Bronchial epithelial cell (primary cell): Measurements from ENCODE around the gene PSMG4. TPM values are rescaled to one million over a fixed set of nuclear protein-coding genes. Genes with fewer than 3 reads are reported as not detected.

Experiments used
- DNase-seq: peaks from one replicate; pipeline ENCODE4 v3.0.0-alpha.2; 2010; ENCODE audit warnings: low read depth
- FAIRE-seq: peaks from 2 replicates; lab custom pipeline; 2011; peaks lifted over from hg19 to GRCh38; lab: Jason Lieb, UNC
- H3K27me3 ChIP-seq: 2 replicates; pipeline ENCODE4 v1.5.1; 2011; ENCODE audit warnings: low read length; ENCODE audit not compliant: control insufficient read depth, insufficient read depth
- H3K36me3 ChIP-seq: 2 replicates; pipeline ENCODE4 v1.5.1; 2011; ENCODE audit warnings: low read length; ENCODE audit not compliant: control insufficient read depth, insufficient read depth
- H3K4me3 ChIP-seq: 2 replicates; pipeline ENCODE4 v1.5.1; 2011; ENCODE audit warnings: mild to moderate bottlenecking, low read depth, low read length, control low read depth
- total RNA-seq: library from RNA; depleted of rRNA; stranded (reverse); fragments of >200 nt; gene quantifications from 2 replicates; pipeline ENCODE4 v1.2.1, GENCODE V29; 2014
- TF ChIP-seq, protein P1 (sequence below): IDR thresholded peaks from 2 replicates; pipeline ENCODE4 v1.5.1; 2011; ENCODE audit warnings: mild to moderate bottlenecking, moderate library complexity, low read length, control low read depth, inconsistent platforms; ENCODE audit not compliant: insufficient read depth, severe bottlenecking

PSMG4 gene
- total RNA-seq, 1 donor from 2014 or later, result 15.5 TPM

DNA sequence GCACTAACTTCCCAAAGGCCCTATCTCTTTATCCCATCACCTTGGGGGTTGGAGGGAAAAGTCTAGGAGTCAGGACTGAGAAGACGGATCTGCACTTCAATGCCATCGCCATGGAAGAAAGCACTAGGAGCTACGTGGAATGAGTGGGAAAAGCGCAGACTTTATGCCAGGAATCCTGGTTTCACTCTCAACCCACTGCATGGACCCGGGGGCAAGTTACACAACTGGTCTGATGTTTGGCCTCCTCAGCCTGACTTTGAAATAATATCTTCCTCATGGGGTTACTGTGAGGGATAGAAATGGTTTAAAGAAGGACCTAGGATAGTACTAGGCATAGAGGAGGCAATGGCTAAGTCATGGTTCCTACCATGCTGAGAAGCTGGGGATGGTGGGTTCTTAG is 13.5 kb upstream of the PSMG4 start:
- DNase-seq (no peak), FAIRE-seq (no peak)
- no peaks in the 10 kb centered on the region for H3K27me3 ChIP-seq
- H3K36me3 ChIP-seq, result no peaks in the 10 kb centered on the region
- TF ChIP-seq, protein P1, sequence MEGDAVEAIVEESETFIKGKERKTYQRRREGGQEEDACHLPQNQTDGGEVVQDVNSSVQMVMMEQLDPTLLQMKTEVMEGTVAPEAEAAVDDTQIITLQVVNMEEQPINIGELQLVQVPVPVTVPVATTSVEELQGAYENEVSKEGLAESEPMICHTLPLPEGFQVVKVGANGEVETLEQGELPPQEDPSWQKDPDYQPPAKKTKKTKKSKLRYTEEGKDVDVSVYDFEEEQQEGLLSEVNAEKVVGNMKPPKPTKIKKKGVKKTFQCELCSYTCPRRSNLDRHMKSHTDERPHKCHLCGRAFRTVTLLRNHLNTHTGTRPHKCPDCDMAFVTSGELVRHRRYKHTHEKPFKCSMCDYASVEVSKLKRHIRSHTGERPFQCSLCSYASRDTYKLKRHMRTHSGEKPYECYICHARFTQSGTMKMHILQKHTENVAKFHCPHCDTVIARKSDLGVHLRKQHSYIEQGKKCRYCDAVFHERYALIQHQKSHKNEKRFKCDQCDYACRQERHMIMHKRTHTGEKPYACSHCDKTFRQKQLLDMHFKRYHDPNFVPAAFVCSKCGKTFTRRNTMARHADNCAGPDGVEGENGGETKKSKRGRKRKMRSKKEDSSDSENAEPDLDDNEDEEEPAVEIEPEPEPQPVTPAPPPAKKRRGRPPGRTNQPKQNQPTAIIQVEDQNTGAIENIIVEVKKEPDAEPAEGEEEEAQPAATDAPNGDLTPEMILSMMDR, result no peak
- no peak overlapping the region for H3K4me3 ChIP-seq

DNA sequence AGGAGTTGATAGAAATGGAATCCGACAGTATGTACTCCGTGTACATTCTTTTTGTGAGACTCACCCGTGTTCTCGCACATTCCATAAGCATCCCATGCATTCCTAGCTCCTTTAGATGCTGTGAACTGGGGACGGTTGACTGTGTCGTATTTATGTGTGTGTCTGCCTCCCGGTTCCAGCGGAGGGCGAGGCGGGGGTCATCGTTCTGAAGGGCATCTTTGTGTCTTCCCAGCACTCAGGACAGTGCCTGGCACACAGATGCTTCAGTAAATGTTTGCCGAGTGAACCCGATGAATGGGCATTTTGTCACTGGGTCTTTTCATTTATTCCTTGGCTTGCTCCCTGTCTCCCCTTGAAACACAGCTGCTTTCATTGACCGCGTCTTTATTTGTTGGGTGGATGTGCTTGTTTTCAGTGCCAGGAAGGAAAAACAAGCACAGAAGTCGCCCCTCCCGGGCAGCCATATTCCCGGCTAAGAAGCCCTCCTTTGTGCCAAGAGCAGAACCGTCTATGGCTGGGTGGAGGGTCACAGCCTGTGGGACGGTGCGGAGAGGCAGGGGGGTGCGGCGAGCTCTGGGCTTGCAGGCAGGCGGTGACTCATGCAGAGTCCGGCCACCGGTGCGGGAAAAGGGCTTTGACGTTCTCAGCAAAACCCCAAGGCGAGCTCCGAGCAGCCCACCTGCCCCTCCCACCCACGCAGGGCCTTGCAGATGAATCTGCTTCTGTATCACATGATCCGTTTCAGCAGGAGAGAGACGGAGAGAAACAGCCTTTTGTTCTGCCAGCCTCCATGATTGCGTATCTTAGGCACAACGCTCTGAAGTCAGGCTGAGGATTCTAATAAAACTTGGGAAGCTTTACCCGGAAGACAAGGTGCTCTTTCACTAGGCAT is 11.2 kb upstream of the PSMG4 start:
- Histone ChIP-seq H3K4me3 (no peak overlapping the region), H3K27me3 (no peaks in the 10 kb centered on the region), H3K36me3 (no peaks in the 10 kb centered on the region)
- DNase-seq (peak; percentile 37), FAIRE-seq (no peak)
- TF ChIP-seq, protein P1, result no peak

DNA sequence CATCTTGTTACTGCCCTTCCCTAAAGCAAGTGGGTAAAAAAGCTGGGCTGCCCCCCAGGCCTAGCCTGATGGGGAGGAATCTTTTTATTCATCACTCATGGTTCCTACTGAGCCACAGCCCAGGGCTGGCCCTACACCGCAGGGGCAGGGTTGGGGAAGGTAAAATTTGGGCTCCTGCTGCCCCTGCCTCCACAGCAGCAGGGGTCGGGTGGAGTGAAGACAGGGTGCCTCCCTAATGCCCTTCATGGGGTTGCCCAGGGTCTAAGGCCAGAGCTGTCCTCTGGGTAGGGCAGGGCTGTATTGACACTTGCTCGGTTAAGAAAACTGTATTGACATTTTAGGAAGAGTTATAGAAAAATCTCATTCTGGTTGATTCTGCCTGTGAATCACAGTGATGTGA is 8.9 kb upstream of the PSMG4 start:
- TF ChIP-seq, protein P1, result no peak
- no peak for FAIRE-seq
- Histone ChIP-seq H3K27me3 (no peaks in the 10 kb centered on the region), H3K4me3 (no peak overlapping the region), H3K36me3 (no peaks in the 10 kb centered on the region)
- DNase-seq, result no peak

DNA sequence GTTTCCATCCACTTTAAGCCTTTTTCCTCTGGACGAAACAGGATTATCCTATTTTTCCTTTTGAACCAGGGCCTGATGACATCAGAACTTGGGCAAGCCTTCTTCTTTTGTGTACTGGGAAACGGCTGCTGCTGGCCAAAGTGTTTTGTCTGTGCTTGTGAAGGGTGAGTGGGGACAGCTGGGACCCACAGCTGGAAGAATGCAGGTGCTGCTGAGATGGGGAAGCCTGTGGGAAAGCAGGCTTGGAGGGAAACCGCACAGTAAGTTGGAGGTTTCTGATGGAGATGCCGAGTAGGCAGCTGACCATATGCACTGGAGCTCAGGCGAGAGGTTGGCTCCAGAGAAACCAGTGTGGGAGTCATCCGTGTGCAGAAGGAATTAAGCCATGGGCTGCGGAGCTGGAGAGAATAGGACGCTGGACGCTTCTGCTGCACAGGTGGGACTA is 8.5 kb upstream of the PSMG4 start:
- TF ChIP-seq, protein P1, result no peak
- Histone ChIP-seq H3K4me3 (no peak overlapping the region), H3K36me3 (no peaks in the 10 kb centered on the region), H3K27me3 (no peaks in the 10 kb centered on the region)
- DNase-seq, result no peak
- FAIRE-seq, result no peak

DNA sequence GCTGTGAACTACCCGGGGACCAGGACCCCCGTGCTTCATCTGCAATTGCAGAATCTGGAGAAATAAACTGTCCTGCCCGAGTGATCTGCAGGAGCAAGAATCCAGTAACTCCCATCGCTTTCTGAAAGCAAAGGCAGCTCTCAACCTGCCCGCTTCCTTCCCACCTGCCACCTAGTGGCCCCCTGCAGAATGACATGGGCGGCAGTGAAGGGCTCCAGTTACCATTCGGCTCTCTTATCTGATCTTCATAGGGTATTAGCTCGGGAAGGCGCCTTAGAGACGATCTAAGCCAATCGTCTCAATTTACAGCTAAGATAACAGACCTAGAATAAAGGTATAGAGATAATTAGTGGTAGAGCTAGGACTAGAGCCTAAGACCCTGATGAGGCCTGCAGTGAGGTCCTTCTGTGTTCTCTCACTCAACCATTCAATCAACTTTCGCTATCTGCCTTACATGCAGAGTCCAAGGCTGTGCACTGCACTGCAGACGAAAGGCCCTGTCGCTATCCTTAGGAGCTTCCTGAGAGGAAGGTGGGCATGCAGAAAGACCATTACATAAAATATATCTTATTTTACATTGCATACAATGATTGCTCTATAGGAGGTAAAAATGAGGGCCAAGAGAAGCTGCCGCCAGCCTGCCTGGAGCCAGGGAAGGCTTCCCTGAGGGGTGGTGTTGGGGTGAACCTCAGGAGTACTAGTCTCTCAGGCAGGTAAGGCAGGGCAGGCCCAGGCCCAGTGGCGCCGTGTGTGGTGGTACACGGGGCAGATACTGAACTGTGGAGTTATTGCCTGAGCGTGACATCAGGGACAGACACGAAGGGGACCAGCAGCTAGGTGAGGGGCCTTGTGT is 7.1 kb upstream of the PSMG4 start:
- FAIRE-seq (no peak), DNase-seq (peak; percentile 65)
- Histone ChIP-seq H3K36me3 (no peaks in the 10 kb centered on the region), H3K4me3 (no peak overlapping the region), H3K27me3 (no peaks in the 10 kb centered on the region)
- TF ChIP-seq, protein P1, result peak; percentile 95
